H1 (cell line): Measurements from ENCODE around the gene OR5H1.
"Not testable (repeated sequence)": the region's sequence is repeated elsewhere in the genome, so short reads cannot be mapped to it uniquely, and the experiment has no call there.

Experiments used
- BRCA1 ChIP-seq: IDR thresholded peaks from 2 replicates; pipeline ENCODE4 v1.6.1; 2012; ENCODE audit warnings: low read depth, low read length, improper control_type of control experiment
- POLR2AphosphoS5 ChIP-seq: IDR thresholded peaks from 2 replicates; pipeline ENCODE4 v1.6.1; 2011; ENCODE audit warnings: low read depth, low read length
- SIX5 ChIP-seq: IDR thresholded peaks from 2 replicates; pipeline ENCODE4 v1.6.1; 2011; ENCODE audit warnings: mild to moderate bottlenecking, low read depth, low read length

DNA sequence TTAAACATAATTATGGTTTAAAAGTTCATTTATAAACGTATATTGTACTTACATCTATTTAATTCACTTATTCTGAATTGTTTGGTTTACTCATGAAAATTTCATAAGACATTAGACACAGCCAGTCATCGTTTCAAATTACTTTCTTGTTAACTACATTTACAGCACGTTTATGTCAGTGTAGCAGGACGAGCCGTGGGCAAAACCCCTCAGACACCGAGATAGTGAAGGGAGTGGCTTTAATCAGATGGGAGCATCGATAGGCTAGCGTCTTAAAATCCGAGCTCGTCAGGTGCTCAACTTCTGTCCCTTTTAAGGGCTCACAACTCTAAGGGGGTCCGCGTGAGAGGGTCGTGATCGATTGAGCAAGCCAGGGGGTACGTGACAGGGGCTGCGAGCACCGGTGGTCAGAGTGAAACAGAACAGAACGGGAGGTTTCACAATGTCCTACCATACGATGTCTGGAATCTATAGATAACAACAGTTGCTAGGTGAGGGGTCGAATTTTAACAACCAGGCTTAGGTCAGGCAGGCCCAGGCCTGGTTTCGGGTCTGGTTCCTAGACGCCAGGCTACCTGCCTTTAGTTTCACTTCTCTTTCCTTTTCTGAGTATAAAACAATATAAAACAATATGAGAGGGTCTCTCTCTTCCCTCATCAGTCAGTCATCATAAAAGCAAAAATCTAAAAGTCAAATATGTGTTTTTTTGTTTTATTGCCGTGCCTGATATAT is 7.5 kb downstream of the OR5H1 start:
- not testable (repeated sequence) for TF ChIP-seq BRCA1, POLR2AphosphoS5, SIX5
